Fibroblast of lung (primary cell): ENCODE data around the gene ARTN. TPM values are rescaled to one million over a fixed set of nuclear protein-coding genes. Genes with fewer than 3 reads are reported as not detected.

Experiments used
- DNase-seq, 2 donors: peaks; one replicate each; pipeline versions ENCODE4 v3.0.0 to v3.0.0-alpha.2; 2010; ENCODE audit warnings: low read depth in 2 of 2
- H2AFZ ChIP-seq: 2 replicates; pipeline ENCODE4 v1.5.1; 2012; ENCODE audit warnings: low read length, control low read depth, inconsistent platforms
- H3K27ac ChIP-seq: 2 replicates; pipeline ENCODE4 v1.5.1; 2011; ENCODE audit warnings: low read length, control low read depth; ENCODE audit not compliant: insufficient read depth
- H3K27me3 ChIP-seq: 2 replicates; pipeline ENCODE4 v1.5.1; 2011; ENCODE audit warnings: mild to moderate bottlenecking, low read length; ENCODE audit not compliant: control insufficient read depth, insufficient read depth
- H3K36me3 ChIP-seq: 2 replicates; pipeline ENCODE4 v1.5.1; 2011; ENCODE audit warnings: low read length; ENCODE audit not compliant: control insufficient read depth, insufficient read depth
- H3K4me1 ChIP-seq: 2 replicates; pipeline ENCODE4 v1.5.1; 2011; ENCODE audit warnings: low read length; ENCODE audit not compliant: control insufficient read depth, insufficient read depth; ENCODE audit errors: extremely low read depth
- H3K4me2 ChIP-seq: 2 replicates; pipeline ENCODE4 v1.5.1; 2011; ENCODE audit warnings: low read length, control low read depth; ENCODE audit not compliant: insufficient read depth; ENCODE audit errors: extremely low read depth
- H3K4me3 ChIP-seq, 4 experiments: fragments of 200-600 bp in 1 of 4; sonication (generic) in 1 of 4; replicated peaks in 1 of 4; 2 replicates each; pipeline ENCODE4 v1.5.1; 2011 to 2016; ENCODE audit warnings: low read length in 4 of 4, low read depth in 3 of 4, mild to moderate bottlenecking in 3 of 4, control low read depth in 2 of 4, inconsistent platforms in 1 of 4, mixed read lengths in 1 of 4; ENCODE audit not compliant: insufficient read depth in 1 of 4; ENCODE audit errors: control extremely low read depth in 1 of 4
- H3K79me2 ChIP-seq: 2 replicates; pipeline ENCODE4 v1.5.1; 2012; ENCODE audit warnings: mild to moderate bottlenecking, low read length, inconsistent platforms; ENCODE audit not compliant: control insufficient read depth, insufficient read depth
- H3K9ac ChIP-seq: 2 replicates; pipeline ENCODE4 v1.5.1; 2011; ENCODE audit warnings: mild to moderate bottlenecking, low read length, control low read depth; ENCODE audit not compliant: insufficient read depth
- H3K9me3 ChIP-seq: 2 replicates; pipeline ENCODE4 v1.5.1; 2012; ENCODE audit warnings: low read depth, low read length; ENCODE audit not compliant: control insufficient read depth, insufficient read depth
- H4K20me1 ChIP-seq: 2 replicates; pipeline ENCODE4 v1.5.1; 2011; ENCODE audit warnings: low read length; ENCODE audit not compliant: control insufficient read depth, insufficient read depth; ENCODE audit errors: extremely low read depth
- CTCF ChIP-seq, 2 donors: IDR thresholded peaks in 1 of 2; conservative IDR thresholded peaks in 1 of 2; 1 replicate in 1 of 2; 2 replicates in 1 of 2; pipeline ENCODE4 v1.5.1; 2011 to 2012; ENCODE audit warnings: low read length in 2 of 2, control low read depth in 1 of 2, inconsistent platforms in 1 of 2, low read depth in 1 of 2, mild to moderate bottlenecking in 1 of 2
- EZH2 ChIP-seq: IDR thresholded peaks from 2 replicates; pipeline ENCODE4 v1.5.1; 2012; ENCODE audit warnings: low read length, control low read depth, mild to moderate bottlenecking; ENCODE audit errors: missing control alignments
- polyA minus RNA-seq: library from RNA; depleted of rRNA, polyadenylated mRNA; stranded (reverse); fragments of >200 nt; gene quantifications from 2 replicates; pipeline ENCODE4 v1.2.3, GENCODE V29; 2011; ENCODE audit warnings: low replicate concordance
- polyA plus RNA-seq, 2 donors: library from polyadenylated mRNA; depleted of rRNA in 1 of 2; stranded (reverse) in 1 of 2; unstranded in 1 of 2; fragments of >200 nt; gene quantifications; 2 replicates each; pipeline ENCODE4 v1.2.1, GENCODE V29; 2011 to 2012; ENCODE audit warnings: missing spikeins in 1 of 2
- total RNA-seq: library from RNA; depleted of rRNA; stranded (reverse); fragments of >200 nt; gene quantifications from 2 replicates; pipeline ENCODE4 v1.2.1, GENCODE V29; 2014

The ARTN gene, protein sequence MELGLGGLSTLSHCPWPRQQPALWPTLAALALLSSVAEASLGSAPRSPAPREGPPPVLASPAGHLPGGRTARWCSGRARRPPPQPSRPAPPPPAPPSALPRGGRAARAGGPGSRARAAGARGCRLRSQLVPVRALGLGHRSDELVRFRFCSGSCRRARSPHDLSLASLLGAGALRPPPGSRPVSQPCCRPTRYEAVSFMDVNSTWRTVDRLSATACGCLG
- total RNA-seq (0.50 TPM in 1 of 2 replicates, not detected in the other), polyA plus RNA-seq (0.06 TPM in 1 of 2 replicates, not detected in the other), polyA minus RNA-seq (not detected in 2 replicates)
- 0.21 and 0.27 TPM in 2 replicates for polyA plus RNA-seq (2012)

DNA sequence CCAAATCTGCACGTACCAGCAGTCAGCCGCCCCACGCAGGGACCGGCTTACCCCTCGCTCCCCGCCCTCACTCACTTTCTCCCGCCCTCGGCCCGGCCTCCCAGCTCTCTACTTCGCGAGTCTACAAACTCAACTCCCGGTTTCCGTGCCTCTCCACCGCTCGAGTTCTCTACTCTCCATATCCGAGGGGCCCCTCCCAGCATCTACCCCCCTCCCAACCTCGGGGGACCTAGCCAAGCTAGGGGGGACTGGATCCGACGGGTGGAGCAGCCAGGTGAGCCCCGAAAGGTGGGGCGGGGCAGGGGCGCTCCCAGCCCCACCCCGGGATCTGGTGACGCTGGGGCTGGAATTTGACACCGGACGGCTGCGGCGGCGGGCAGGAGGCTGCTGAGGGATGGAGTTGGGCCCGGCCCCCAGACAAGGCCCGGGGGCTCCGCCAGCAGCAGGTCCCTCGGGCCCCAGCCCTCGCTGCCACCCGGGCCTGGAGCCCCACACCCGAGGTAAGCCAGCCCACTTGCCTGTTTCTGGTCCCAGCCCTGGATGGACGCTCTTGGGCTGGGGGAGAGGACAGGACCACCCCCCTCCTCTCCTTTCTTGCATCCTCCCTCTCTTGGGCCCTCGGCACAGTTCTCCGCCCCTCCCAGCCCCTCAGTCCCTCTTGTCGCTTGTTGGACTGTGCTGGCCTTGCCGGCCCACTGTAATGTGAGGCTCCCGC is at the start of gene ARTN:
TSS of gene ARTN (plus strand) at position 416 of the 715 bp plus-strand sequence. CDS start 1,856 bp downstream, outside the sequence.
- Histone ChIP-seq H3K27me3 (no peaks in the 10 kb centered on the region), H3K36me3 (no peaks in the 10 kb centered on the region), H3K9ac (no peak within 1 kb of the TSS), H3K9me3 (no peaks in the 10 kb centered on the region), H2AFZ (peak within 1 kb of the TSS; percentile 7), H3K27ac (peak within 1 kb of the TSS; percentile 23), H3K79me2 (no peaks in the 10 kb centered on the region), H3K4me3 (peak within 1 kb of the TSS; percentile 31 to 54 (median 36)), H3K4me1 (peaks cover 9% of the 10 kb centered on the region), H4K20me1 (no peaks in the 10 kb centered on the region), H3K4me2 (peak within 1 kb of the TSS; percentile 77)
- TF ChIP-seq EZH2 (no peak), CTCF (conservative IDR thresholded peaks at IDR 0.05 in 1 of 2, IDR thresholded peaks at IDR 0.05 in 1 of 2; ENCODE audit: low read depth in 1 of 2, low read length in 2 of 2) (no peak)
- DNase-seq, result no peak

DNA sequence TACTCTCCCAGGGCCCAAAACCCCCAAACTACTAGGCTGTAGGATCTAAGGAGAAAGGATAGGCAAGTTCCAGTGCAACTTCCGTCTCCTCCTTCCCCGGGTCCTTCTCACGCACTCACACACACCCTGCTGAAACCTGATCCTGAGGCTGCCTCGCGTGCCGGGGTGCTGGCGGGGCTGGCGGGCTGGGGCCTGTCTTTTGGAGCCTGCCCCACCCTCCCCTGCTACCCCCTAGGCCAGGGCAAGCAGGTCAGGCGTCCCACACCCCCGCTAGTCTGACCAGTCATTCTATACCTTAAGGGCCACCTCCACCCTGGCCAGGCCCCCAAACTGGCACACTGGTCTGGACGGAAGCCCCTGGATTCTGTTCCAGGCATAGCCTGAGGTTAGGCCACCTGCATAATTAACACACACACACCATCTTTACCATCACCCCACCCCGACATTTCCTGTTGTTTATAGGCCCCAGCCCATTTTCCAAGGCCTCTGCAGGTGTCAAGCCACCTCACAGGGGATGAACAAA is 48.3 kb upstream of the ARTN start:
- TF ChIP-seq CTCF (conservative IDR thresholded peaks at IDR 0.05 in 1 of 2, IDR thresholded peaks at IDR 0.05 in 1 of 2; ENCODE audit: low read depth in 1 of 2, low read length in 2 of 2) (no peak), EZH2 (no peak)
- no peak overlapping the region for H2AFZ ChIP-seq
- no peaks in the 10 kb centered on the region for H3K9me3 ChIP-seq
- no peaks in the 10 kb centered on the region for H3K36me3 ChIP-seq
- H3K4me1 ChIP-seq, result no peaks in the 10 kb centered on the region
- H3K4me3 ChIP-seq, result no peak overlapping the region
- H3K27ac ChIP-seq, result no peak overlapping the region
- no peaks in the 10 kb centered on the region for H3K79me2 ChIP-seq
- no peaks in the 10 kb centered on the region for H3K27me3 ChIP-seq
- no peaks in the 10 kb centered on the region for H4K20me1 ChIP-seq
- no peak overlapping the region for H3K4me2 ChIP-seq
- DNase-seq, result no peak
- H3K9ac ChIP-seq, result no peak overlapping the region

DNA sequence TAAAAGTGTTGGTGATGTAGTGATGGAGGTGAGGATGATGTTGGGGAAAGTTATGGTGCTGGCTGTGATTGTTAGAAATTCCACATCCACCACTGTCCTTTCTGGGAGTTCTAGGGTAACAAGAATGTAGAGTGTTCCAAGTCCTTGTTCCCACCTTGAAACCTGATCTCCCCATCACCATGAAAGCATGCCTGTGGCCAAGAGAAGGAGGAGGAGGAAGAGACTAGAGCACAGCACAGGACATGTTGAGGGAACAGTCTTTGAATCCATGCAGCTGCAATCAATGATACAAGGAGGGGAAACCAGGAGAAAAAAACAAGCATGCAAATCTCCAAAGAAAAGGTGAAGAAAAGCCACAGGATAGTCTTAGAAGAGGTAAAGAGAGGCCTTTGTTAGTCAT is 45.9 kb upstream of the ARTN start:
- Histone ChIP-seq H4K20me1 (no peaks in the 10 kb centered on the region), H3K4me1 (no peaks in the 10 kb centered on the region), H3K27me3 (no peaks in the 10 kb centered on the region), H3K79me2 (no peaks in the 10 kb centered on the region), H3K9ac (no peak overlapping the region), H3K36me3 (no peaks in the 10 kb centered on the region), H3K4me2 (no peak overlapping the region), H3K27ac (no peak overlapping the region), H3K4me3 (no peak overlapping the region), H3K9me3 (no peaks in the 10 kb centered on the region), H2AFZ (no peak overlapping the region)
- TF ChIP-seq EZH2 (no peak), CTCF (conservative IDR thresholded peaks at IDR 0.05 in 1 of 2, IDR thresholded peaks at IDR 0.05 in 1 of 2; ENCODE audit: low read depth in 1 of 2, low read length in 2 of 2) (no peak)
- peak in 1 of 2 donors; percentile 6 for DNase-seq
